ENCODE measurements around the gene TIMM17B. TPM values are rescaled to one million over a fixed set of nuclear protein-coding genes. Genes with fewer than 3 reads are reported as not detected.

Gene TIMM17B
- total RNA-seq (2014; rRNA removed; shearing (Covaris generic)), result 82.3 and 102 TPM in 2 replicates
- polyA plus RNA-seq (2014; cell fraction: nucleus; rRNA removed), result 125 and 164 TPM in 2 replicates

- peak; percentile 97 for DNase-seq (ENCODE audit: extremely low read depth, low read depth)
These were observed at the start of gene TIMM17B, which contains the start of gene PQBP1 for GRCh38 chrX:48897625-48898306. Gene TIMM17B, minus strand, starts transcription at chrX:48897768. Its CDS starts 19 bp downstream, at chrX:48897749. Gene PQBP1, plus strand, starts transcription at chrX:48897930. Its CDS starts 580 bp downstream, at chrX:48898510.

DNA sequence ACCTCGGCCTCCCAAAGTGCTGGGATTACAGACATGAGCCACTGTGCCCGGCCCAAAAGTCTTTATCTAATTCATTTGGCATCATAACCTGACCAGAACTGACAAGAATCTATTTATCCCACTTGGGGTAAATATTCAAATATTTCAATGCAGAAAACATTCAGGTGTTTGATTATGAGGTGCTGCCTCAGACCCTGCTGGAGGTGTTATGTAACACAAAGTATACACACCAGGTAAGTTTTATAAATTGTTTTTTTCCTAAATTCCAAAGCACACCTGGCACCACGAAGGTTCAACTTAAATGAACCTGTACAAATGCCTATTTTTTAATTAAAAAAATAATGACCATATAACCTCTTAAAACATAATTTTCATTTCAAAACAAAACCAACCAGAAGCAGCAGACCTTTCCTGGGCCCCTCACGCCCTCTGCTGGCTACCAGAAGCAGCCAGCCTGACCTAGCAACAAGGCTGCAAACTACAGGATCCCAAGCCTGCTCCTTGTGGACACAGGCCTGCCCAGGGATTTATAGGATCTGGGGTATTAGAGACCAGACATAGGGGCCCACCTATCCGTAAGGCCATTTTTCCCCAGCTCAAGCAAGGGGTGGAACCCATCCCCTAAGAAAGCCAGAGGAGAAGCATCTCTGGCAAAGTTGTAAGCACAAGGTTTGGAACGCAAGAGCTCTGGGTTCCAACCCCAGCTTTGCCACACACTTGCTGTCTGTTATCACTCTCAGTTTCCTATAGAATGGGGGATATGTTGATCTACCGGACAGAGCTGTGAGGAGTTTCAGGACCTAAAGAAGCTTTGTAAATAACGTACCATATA lies 48.2 kb upstream of the TIMM17B start:
- DNase-seq (ENCODE audit: extremely low read depth, low read depth), result peak; percentile 45

DNA sequence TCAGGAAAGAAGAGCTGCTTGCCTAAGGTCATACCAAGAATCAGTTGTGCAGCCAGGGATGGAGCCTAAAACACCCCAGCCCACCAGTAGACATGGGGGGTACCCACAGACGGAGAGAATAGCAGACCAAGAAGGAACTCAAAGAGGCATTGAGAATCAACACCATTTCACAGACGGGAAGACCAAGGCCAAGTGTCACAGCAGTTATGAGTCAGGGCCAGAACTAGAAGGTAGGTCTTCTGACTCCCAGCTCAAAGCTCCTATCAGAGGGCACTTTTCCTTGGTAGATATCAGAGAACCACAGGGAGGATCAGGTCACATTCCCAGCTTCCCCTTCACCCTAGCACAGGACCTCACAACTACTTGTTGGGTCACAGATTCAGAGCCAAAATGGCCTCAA lies 45.3 kb upstream of the TIMM17B start:
- DNase-seq (ENCODE audit: extremely low read depth, low read depth), result no peak

DNA sequence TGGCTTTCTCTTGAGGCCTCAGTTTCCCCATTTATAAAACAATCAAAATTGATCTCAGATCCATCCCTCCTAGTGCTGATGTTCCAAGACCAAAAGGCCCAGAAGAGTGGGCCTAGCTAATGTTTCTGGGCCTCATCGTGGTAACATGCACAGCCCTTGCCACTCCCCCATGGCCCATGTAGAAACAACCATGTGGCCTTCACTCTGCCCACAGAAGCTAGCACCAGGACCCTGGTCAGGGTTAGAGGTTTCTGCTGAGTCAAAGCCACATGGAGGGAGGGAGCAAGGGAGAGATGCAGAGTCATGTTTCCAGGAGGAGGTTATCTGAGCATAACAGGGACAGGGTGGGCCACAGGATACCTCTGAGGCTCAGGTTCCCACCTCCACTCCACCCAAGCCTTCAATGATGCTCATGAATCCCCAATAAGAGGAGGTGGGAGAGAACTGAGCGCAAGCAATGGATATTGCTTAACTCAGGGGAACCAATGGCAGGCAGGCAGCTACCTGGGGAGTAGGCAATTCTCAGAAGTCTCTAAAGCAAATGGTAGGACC lies 42.9 kb upstream of the TIMM17B start:
- DNase-seq (ENCODE audit: extremely low read depth, low read depth), result no peak

DNA sequence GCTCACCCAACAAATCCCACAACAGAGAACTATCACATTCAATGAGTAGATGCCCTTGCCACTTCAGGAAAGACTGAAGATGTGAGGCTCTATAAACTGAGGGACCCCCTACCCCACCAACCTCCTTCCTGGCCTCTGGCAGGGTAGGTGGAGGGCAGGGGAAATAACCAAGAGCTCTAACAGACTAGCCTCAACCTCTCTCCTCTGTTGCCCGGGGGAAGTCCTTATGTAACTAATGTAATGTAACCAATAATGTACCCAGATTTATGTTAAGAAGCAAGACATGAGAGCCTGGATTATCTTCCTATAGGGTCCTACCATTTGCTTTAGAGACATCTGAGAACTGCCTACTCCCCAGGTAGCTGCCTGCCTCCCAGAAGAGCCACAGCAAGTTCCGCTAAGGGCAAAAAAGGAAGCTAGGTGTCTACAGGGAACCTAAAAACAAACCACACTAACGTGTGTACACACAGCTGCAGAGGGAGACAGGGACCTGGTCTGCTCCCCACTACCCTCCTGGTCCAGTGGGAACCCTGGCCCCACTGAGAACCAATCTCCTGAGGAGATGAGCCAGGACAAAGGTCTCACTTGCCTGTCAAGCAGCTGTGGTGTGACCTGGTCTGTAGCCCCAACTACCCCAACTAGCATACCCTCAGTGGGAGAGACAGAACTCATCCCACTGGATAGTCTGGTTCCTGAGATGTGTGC lies 42.1 kb upstream of the TIMM17B start:
- no peak for DNase-seq (ENCODE audit: extremely low read depth, low read depth)

DNA sequence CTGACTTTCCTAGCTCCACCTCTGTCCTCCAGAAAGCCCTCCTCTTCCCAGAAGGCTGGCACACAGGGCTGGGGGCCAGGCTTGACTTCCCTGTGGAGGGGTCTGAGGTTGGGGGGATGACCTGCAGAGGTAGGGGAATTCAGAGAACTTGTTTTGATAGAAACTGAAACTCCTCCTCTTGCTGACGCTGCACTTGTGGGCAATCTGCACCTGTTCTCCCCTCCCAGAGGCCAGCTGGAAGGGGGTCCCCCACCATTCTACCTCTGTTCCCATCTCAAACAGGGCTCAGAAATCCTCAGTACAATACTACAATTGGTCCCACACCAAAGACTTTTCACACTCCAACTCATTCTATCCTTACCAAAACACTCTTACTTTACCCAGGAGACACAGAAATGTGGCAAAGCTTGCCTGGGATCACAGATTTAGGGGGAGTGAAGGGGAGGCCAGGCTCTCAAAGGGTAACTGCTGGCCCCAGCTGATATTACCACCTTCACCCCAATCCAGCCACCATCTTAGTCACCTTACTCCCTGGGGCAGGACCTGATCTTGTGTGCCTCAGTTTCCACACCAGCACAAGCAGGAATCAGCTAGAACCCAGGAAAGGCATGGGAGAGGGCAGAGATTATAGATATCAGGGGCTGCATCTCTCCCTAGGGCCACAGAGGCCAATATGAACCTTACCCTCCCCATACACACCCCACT lies 41.3 kb upstream of the TIMM17B start:
- DNase-seq (ENCODE audit: extremely low read depth, low read depth), result no peak

DNA sequence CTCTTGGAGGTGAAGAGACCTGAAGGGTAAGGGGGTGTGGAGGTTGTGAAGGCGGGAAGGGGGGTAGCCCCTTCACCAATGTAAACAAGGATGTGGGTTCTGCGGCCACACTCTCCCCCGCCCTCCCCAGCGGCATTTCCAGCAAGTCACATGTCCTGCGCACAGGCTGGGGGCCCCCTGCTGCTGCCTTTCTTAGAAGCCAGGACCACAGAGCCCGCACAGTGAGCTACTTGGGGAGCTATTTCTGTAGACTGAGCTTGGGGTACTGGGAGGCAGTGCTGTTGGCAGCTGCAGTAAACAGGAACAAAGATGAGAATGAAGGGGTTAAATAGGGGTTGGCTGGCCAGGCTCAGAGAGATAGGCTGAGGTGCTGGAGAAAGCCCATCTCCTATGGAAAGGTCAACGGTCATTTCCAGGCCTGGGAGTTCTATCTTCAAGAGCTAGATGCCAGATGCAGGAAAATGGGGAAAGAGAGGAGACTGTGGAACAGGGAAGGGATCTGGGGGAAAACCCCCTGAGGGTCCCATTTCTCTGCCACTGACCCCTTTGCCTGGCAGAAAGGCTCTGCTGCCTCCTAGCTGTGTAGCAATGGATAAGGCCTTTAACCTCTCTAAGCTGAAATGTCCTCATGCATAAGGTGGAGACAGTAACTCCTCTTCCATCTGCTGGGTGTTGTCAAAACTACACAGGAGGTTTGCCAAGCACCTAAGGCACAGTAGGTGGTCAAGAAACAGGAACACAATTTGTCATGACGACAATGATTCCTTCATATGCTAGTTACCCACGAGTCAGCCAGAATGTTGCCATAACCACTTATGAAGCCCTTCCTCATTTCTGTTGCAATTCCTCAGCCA lies 39.7 kb upstream of the TIMM17B start:
- DNase-seq (ENCODE audit: extremely low read depth, low read depth), result no peak

- no peak for DNase-seq (ENCODE audit: extremely low read depth, low read depth)
These were observed 39.0 kb upstream of the TIMM17B start for GRCh38 chrX:48936429-48937053.

DNA sequence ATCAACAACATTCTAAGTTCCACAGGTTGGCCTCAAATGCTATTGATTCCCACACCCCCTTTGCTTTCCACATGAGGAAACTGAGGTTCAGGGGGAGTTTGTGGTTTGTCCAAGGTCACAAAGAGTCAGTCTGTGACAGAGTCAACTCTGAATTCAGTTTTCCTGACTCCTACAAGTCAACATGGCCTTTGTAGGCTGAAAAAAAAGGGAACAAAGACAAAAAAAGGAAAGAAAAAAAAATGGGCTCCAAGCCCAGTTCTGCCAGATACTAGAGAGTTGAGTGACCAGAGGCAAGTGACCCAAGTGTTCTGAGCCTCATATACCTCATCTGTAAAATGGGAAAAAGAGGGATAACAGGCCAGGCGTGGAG lies 37.7 kb upstream of the TIMM17B start:
- no peak for DNase-seq (ENCODE audit: extremely low read depth, low read depth)

GRCh38 chrX:48934581-48935300 lies 37.2 kb upstream of the TIMM17B start:
- DNase-seq (ENCODE audit: extremely low read depth, low read depth), result no peak

DNA sequence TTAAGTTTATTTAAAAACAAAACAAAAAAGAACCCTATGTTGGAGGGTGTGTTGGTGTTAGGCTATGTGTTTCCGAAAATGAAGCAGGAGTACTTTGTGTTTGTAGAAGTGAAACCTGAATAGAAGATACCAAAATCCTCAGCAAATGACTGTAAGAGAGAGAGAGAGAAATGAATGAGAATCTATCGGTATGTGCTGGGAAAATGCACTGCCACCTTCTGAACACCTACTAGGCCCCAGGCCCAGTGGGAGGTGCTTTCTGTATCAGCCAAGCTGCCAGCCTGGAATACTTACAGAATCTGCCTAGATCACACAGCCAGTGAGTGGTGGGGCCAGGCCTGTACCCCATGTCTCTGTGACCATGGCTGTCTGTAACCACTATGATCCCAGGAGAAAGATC lies 36.2 kb upstream of the TIMM17B start:
- DNase-seq (ENCODE audit: extremely low read depth, low read depth), result no peak

DNA sequence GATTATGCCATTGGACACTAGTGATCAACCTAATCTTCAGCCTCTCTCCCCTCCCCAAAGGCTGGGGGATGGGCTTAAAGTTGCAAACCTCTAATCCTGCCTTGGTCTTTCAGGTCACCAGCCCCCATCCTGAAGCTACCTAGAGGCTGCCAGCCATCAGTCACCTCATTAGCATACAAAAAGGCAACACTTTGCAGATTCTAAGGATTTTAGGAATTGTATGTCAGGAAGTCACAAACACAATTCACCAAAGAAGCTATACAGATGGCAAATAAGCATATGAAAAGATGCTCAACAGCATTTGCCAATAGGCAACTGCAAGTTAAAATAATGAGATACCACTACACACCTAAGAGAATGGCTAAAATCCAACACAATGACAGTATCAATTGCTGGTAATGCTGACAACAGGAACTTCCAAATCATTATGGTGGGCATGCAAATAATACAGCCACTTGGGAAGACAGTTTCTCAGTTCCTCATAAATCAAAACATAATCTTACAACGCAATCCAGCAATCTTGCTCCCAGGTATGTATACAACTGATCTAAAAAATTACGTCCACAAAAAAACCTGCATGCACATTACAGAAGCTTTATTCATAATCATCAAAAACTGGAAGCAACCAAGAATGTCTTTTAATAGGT lies 30.3 kb upstream of the TIMM17B start:
- no peak for DNase-seq (ENCODE audit: extremely low read depth, low read depth)

DNA sequence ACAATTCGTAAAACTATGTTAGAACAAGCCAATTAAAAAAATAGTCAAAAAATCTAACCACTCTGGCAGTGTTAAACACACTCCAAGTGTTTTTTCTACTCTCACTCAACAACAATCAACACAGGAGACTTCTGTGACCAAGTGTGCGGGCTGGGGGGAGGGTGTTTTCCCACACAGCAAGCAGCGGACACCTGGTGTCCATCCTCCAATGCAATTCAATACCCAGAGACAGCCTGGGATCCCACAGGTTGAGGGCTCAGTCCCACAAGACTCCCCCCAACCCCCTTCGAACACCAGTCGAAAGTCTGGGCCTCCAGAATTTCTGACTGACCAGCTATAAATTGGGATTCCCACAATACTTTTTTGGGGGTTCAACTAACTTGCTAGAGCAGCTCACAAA lies 29.6 kb upstream of the TIMM17B start:
- no peak for DNase-seq (ENCODE audit: extremely low read depth, low read depth)

DNA sequence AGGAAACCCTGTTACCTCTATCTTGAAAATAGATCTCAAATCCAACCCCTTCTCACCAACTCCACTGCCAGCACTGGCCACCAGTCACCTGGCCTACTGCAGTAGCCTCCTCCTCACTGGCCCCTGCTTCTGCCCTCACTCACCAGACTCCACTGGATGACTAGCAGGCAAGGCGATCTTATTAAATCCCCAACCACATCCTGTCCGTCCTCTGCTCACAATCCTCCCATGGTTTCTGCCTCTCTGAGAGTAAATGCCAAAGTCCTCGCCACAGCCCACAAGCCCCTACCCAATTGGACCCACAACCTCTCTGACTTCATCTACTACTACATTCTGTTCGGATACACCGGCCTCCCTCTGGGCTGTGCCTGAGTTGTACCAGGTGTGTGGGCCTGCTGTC lies 26.7 kb upstream of the TIMM17B start:
- DNase-seq (ENCODE audit: extremely low read depth, low read depth), result no peak

DNA sequence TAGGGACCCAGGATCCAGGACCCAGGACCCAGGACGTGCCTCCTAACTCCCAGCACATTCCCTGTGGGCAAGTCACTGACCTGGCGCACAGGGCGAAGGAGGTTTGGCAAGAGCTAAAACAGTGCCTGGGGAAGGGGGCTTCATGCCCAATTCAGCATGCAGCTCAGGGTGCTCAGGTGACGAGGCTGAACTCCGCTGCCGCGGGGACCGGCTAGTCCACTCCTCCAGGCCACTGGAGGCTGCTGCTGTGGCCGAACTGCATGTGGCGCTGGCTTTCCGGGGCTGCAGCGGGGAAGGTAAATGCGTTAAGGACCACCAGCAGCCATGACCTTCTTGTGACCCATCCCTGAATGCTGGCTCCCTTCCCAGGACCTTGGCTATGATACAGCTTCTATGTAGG lies 26.2 kb upstream of the TIMM17B start:
- DNase-seq (ENCODE audit: extremely low read depth, low read depth), result no peak

DNA sequence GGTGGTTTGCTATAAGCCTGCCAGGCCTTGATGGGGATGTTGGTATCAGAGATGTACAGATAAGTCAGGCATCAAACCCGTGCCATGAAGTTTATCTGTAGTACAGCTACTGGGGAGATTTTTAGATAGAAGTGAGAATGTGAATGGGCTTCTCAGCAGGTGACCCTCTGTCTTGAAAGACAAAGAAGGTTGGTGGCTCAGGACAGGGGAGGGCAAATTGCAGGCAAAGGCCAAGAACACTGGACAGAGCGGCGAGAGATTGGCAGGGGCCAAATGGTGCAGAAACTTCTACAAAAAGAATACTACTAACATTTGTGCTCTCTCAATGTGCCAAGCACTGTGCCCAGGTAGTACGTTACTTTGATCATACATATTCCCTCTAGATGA lies 23.1 kb upstream of the TIMM17B start:
- DNase-seq (ENCODE audit: extremely low read depth, low read depth), result no peak

DNA sequence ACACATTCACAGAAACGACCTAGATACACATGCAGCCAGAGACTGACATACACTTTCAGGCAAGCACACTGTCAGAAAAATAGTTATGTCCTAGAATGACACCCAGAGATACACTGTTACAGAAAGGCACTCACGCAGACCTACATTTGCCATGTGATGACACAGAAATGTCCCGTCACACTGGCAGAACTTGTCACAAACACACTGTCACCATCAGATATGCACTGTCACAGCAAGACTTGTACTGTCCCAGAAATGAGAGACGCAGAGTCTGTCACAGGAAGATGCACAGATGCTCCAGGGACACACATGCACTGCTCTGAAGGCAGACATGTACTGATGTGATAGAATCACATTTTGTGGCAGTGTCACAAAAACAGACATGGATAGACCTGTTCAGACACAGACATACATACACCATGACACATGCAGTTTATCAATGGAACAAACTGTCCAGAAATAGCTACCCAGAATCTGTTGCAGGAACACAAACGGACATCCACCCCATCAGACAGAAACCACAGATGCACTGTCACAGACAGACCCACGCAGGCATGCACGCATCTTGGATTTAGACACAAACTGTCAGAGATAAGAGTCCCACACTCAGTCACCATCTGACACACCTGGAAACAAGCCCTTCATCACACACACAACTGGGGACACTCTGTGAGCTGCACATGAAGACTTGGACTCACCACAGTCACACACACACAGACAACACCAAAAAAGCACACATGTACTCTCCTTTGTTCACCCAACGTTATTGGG lies 22.6 kb upstream of the TIMM17B start:
- DNase-seq (ENCODE audit: extremely low read depth, low read depth), result no peak
